A673 (cell line): Measurements from ENCODE around the gene BUB1B.

Experiments used
- EZH2 ChIP-seq: fragments of 200-600 bp; sonication (generic); IDR thresholded peaks from 2 replicates; pipeline ENCODE4 v1.6.1; 2017; ENCODE audit warnings: borderline replicate concordance, low read depth, mild to moderate bottlenecking, mixed read lengths, antibody characterized with exemption, low read length; ENCODE audit not compliant: poor library complexity, severe bottlenecking
- TF ChIP-seq, protein P1 (sequence below): fragments of 300-800, 200-600 bp; sonication (generic); conservative IDR thresholded peaks from 2 replicates; pipeline ENCODE4 v1.5.1; 2017; ENCODE audit warnings: low read depth, mild to moderate bottlenecking, antibody characterized with exemption, low read length, moderate library complexity, mixed read lengths

DNA sequence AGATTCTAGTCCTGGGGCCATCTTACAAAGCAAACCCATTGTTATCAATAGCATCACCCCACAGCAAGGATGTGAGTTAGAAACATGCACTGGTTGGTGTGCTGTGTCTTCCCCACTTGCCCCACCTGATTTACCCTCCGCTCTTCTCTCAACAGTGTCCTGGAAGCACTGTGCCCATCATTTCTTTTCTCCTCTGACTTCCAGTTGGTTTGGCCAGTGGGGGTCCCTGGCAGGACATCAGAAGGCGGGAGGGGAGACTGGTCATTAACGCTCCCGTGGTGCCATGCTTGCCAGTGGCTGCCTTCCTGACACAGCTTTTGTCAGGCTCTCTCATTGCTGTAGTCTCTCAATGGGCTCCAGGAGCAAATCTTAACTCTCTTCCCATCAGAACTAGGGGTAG is 11.5 kb upstream of the BUB1B start:
- TF ChIP-seq, protein P1, sequence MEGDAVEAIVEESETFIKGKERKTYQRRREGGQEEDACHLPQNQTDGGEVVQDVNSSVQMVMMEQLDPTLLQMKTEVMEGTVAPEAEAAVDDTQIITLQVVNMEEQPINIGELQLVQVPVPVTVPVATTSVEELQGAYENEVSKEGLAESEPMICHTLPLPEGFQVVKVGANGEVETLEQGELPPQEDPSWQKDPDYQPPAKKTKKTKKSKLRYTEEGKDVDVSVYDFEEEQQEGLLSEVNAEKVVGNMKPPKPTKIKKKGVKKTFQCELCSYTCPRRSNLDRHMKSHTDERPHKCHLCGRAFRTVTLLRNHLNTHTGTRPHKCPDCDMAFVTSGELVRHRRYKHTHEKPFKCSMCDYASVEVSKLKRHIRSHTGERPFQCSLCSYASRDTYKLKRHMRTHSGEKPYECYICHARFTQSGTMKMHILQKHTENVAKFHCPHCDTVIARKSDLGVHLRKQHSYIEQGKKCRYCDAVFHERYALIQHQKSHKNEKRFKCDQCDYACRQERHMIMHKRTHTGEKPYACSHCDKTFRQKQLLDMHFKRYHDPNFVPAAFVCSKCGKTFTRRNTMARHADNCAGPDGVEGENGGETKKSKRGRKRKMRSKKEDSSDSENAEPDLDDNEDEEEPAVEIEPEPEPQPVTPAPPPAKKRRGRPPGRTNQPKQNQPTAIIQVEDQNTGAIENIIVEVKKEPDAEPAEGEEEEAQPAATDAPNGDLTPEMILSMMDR, result no peak
- TF ChIP-seq EZH2, result no peak
